Endothelial cell of umbilical vein (primary cell): Measurements from ENCODE around the gene IL24.

Experiments
- EZH2 ChIP-seq: IDR thresholded peaks from 2 replicates; pipeline ENCODE4 v1.6.1; 2012; ENCODE audit warnings: borderline replicate concordance, low read depth, mild to moderate bottlenecking, moderate library complexity, low read length, inconsistent platforms; ENCODE audit not compliant: severe bottlenecking
- FOS ChIP-seq: IDR thresholded peaks from 2 replicates; pipeline ENCODE4 v1.6.1; 2011; ENCODE audit warnings: mild to moderate bottlenecking, low read length, moderate library complexity, borderline replicate concordance; ENCODE audit not compliant: insufficient read depth
- MYC ChIP-seq: IDR thresholded peaks from one replicate; pipeline ENCODE4 v1.6.1; 2011; ENCODE audit warnings: mild to moderate bottlenecking, low read depth, low read length
- POLR2A ChIP-seq: IDR thresholded peaks from 2 replicates; pipeline ENCODE4 v1.6.1; 2012; ENCODE audit warnings: low read depth, mild to moderate bottlenecking, control low read depth, low read length
- POLR2AphosphoS5 ChIP-seq: IDR thresholded peaks from 2 replicates; pipeline ENCODE4 v1.6.1; 2012; ENCODE audit warnings: low read depth, mild to moderate bottlenecking, control low read depth, low read length, moderate library complexity; ENCODE audit not compliant: insufficient read depth
- TF ChIP-seq, protein P1 (sequence below), 2 donors: IDR thresholded peaks; 1 replicate in 1 of 2; 2 replicates in 1 of 2; pipeline ENCODE4 v1.5.1; 2011; ENCODE audit warnings: low read length in 2 of 2, mild to moderate bottlenecking in 2 of 2, moderate library complexity in 2 of 2, control low read depth in 1 of 2, inconsistent platforms in 1 of 2, low read depth in 1 of 2; ENCODE audit not compliant: insufficient read depth in 1 of 2; ENCODE audit errors: extremely low read depth in 1 of 2
- TF ChIP-seq, protein P2 (sequence below): IDR thresholded peaks from 2 replicates; pipeline ENCODE4 v1.6.1; 2011; ENCODE audit not compliant: insufficient read depth, insufficient read length

DNA sequence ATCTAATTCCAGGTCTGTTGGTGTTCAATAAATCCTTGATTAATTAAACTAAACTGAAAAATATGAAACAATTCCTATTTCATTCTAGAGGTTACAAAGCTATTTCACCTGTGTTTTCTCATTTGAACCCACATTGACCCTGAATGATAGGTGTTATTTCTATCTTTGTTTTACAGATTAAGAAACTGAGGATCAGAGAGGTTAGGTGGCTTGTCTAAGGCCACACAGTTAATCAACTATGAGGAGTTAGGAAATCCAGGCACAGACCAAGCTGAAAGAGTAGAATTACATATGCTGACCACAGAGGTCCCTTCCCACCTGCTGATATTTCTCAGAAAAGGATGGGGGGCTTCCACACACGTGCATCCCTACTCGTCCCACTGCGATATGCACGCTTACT, 48.5 kb downstream of the IL24 start:
- TF ChIP-seq EZH2 (no peak), FOS (no peak), POLR2AphosphoS5 (no peak), POLR2A (no peak), MYC (no peak)
- TF ChIP-seq, protein P1, sequence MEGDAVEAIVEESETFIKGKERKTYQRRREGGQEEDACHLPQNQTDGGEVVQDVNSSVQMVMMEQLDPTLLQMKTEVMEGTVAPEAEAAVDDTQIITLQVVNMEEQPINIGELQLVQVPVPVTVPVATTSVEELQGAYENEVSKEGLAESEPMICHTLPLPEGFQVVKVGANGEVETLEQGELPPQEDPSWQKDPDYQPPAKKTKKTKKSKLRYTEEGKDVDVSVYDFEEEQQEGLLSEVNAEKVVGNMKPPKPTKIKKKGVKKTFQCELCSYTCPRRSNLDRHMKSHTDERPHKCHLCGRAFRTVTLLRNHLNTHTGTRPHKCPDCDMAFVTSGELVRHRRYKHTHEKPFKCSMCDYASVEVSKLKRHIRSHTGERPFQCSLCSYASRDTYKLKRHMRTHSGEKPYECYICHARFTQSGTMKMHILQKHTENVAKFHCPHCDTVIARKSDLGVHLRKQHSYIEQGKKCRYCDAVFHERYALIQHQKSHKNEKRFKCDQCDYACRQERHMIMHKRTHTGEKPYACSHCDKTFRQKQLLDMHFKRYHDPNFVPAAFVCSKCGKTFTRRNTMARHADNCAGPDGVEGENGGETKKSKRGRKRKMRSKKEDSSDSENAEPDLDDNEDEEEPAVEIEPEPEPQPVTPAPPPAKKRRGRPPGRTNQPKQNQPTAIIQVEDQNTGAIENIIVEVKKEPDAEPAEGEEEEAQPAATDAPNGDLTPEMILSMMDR (IDR thresholded peaks at IDR 0.05; ENCODE audit: extremely low read depth in 1 of 2, insufficient read depth in 1 of 2, low read depth in 1 of 2, low read length in 2 of 2) = no peak
- TF ChIP-seq, protein P2, sequence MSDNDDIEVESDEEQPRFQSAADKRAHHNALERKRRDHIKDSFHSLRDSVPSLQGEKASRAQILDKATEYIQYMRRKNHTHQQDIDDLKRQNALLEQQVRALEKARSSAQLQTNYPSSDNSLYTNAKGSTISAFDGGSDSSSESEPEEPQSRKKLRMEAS = no peak
